Brain microvascular endothelial cell (primary cell): ENCODE data around the gene UBXN10.

Experiments
- DNase-seq: peaks from one replicate; pipeline ENCODE4 v3.0.0-alpha.2; 2020
- H3K27ac ChIP-seq: fragments of 250-450 bp; sonication (Bioruptor Pico); 2 replicates; pipeline ENCODE4 v1.5.1; 2020; ENCODE audit warnings: mild to moderate bottlenecking, moderate library complexity
- H3K27me3 ChIP-seq: fragments of 250-450 bp; sonication (Bioruptor Pico); replicated peaks from 2 replicates; pipeline ENCODE4 v1.5.1; 2020; ENCODE audit warnings: mild to moderate bottlenecking
- H3K36me3 ChIP-seq: fragments of 250-450 bp; sonication (Bioruptor Pico); replicated peaks from 2 replicates; pipeline ENCODE4 v1.5.1; 2020; ENCODE audit warnings: mild to moderate bottlenecking
- H3K4me3 ChIP-seq: 2 replicates; pipeline ENCODE4 v1.5.1; 2011; ENCODE audit warnings: low read depth, mild to moderate bottlenecking, control low read depth, low read length, moderate library complexity
- CTCF ChIP-seq: IDR thresholded peaks from 2 replicates; pipeline ENCODE4 v1.5.1; 2011; ENCODE audit warnings: low read depth, mild to moderate bottlenecking, moderate library complexity, low read length, control low read depth, inconsistent platforms; ENCODE audit errors: missing control alignments
- in situ Hi-C: cut with HindIII; loops from 2 replicates; pipeline ENCODE4 v1.10.0; 2017; ENCODE audit warnings: low sequenced_read_pairs, low pct_ligation_motif_present

Gene UBXN10

DNA sequence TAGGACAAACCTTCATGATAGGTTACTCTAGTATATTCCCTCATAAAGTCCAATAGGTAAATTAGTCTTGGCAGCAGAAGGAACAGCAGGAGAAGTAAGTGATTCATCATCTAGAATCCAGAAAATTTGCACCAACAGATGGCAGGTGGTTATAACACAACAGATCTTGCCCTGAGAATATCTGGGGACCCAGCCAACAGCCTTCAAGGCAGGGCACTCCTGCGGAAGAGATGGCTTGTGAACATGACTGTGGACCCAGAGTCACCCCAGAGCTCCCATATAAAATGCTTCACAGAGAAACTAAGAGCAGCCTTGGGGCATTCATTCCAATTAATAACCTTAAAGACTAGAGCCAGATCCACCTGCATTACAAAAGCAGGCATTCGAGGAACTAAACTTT lies 8.3 kb downstream of the UBXN10 start:
- Histone ChIP-seq H3K27ac (no peak overlapping the region), H3K36me3 (no peaks in the 10 kb centered on the region), H3K4me3 (no peak overlapping the region), H3K27me3 (peaks cover 11% of the 10 kb centered on the region)
- TF ChIP-seq CTCF = no peak
- in situ Hi-C loops = no loop called here
- DNase-seq = no peak

GRCh38 chr1:20194757-20195461 lies 9.0 kb downstream of the UBXN10 start:
- Histone ChIP-seq H3K27me3 (peaks cover 11% of the 10 kb centered on the region), H3K27ac (no peak overlapping the region)
- DNase-seq = peak; percentile 50

GRCh38 chr1:20195462-20195780 lies 9.5 kb downstream of the UBXN10 start:
- no peak for TF ChIP-seq CTCF
- H3K4me3 ChIP-seq = no peak overlapping the region
- DNase-seq = no peak
- H3K36me3 ChIP-seq = no peaks in the 10 kb centered on the region
- H3K27ac ChIP-seq = no peak overlapping the region
- in situ Hi-C loops = no loop called here
- peaks cover 11% of the 10 kb centered on the region for H3K27me3 ChIP-seq

More at GRCh38 chr1:20194757-20195461, 9.0 kb downstream of the UBXN10 start:
- in situ Hi-C loops = no loop called here
- Histone ChIP-seq H3K4me3 (no peak overlapping the region), H3K36me3 (no peaks in the 10 kb centered on the region)
- TF ChIP-seq CTCF = peak; percentile 96

DNA sequence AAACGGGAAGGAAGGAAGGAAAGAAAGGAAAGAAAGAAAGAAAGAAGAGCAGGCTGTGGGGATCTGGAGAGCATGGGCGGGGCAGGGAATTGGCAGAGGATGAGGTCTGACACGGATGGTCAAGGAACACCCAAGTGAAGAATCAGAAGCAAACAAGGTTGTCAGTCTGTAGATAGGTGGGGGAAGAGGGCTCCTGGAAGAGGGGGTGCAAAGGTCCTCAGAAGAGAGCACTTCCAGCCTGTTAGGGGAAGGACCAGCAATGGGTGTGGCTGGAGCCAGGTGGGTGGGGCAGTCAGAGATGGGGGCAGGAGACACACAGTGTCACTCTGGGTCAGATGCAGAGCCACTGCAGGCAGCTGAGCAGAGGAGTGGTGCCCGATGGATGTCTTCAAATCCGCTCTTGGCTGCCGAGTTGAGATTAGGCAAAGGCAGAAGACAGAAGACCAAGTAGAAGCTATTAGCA lies 11.5 kb downstream of the UBXN10 start:
- Histone ChIP-seq H3K4me3 (no peak overlapping the region), H3K27ac (no peak overlapping the region), H3K36me3 (no peaks in the 10 kb centered on the region), H3K27me3 (peaks cover 8% of the 10 kb centered on the region)
- no peak for TF ChIP-seq CTCF
- no peak for DNase-seq
- in situ Hi-C loops = no loop called here

GRCh38 chr1:20198296-20198695 lies 12.4 kb downstream of the UBXN10 start:
- Histone ChIP-seq H3K27me3 (peaks cover 6% of the 10 kb centered on the region), H3K27ac (no peak overlapping the region), H3K4me3 (no peak overlapping the region), H3K36me3 (no peaks in the 10 kb centered on the region)
- TF ChIP-seq CTCF = no peak
- in situ Hi-C loops = no loop called here
- no peak for DNase-seq

- Histone ChIP-seq H3K27me3 (peaks cover 6% of the 10 kb centered on the region), H3K27ac (no peak overlapping the region), H3K4me3 (no peak overlapping the region), H3K36me3 (no peaks in the 10 kb centered on the region)
- TF ChIP-seq CTCF = no peak
- no peak for DNase-seq
- in situ Hi-C loops = no loop called here
Measured at GRCh38 chr1:20198918-20199317, 13.0 kb downstream of the UBXN10 start.
